Measurements from ENCODE around the gene CPLX1. TPM values are rescaled to one million over a fixed set of nuclear protein-coding genes. Genes with fewer than 3 reads are reported as not detected.
"Not testable (repeated sequence)": the region's sequence is repeated elsewhere in the genome, so short reads cannot be mapped to it uniquely, and the experiment has no call there.

Gene CPLX1
- total RNA-seq, 2 donors from 2014 or later, result 3.1 to 3.7 TPM

DNA sequence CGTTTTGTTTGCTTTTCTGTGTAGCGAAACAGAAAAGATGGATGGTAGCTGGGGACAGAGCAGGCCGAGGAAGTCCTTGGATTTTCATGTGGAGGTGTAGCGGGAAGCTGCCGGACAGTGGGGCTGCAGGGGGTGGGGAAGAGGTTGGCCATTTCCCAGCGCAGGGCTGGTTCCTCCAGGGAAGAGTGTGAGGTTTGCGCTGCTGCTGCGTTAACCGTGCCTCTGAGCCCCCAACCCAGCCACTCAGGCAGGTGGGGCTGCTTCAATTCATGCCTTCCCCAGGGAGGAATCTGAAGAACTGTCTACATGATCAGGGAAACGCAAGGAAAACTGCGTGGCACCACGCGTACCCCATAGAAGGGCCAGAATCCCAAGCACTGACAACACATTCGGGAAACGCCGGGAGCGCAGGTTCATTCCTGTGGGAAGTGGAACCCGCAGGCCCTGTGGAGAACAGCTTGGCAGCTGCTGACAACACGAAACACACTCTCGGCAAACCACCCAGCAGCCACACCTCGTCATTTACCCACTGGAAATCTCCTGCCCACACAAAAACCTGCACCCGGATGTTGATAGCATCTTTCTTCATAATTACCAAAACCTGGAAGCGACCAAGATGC is 62.6 kb downstream of the CPLX1 start:
- peak; percentile 20 for ATAC-seq
- no peak for DNase-seq
- Mint-ChIP-seq H3K27ac (peak overlapping the region; percentile 86), H3K36me3 (ENCODE audit: low read depth) (peaks cover 4% of the 10 kb centered on the region), H3K4me1 (peaks cover 35% of the 10 kb centered on the region), H3K27me3 (no peaks in the 10 kb centered on the region), H3K4me3 (peak overlapping the region; percentile 41)
- no peaks in the 10 kb centered on the region for H3K9me3 ChIP-seq (ENCODE audit: control insufficient read depth, low read length, poor library complexity, severe bottlenecking)

DNA sequence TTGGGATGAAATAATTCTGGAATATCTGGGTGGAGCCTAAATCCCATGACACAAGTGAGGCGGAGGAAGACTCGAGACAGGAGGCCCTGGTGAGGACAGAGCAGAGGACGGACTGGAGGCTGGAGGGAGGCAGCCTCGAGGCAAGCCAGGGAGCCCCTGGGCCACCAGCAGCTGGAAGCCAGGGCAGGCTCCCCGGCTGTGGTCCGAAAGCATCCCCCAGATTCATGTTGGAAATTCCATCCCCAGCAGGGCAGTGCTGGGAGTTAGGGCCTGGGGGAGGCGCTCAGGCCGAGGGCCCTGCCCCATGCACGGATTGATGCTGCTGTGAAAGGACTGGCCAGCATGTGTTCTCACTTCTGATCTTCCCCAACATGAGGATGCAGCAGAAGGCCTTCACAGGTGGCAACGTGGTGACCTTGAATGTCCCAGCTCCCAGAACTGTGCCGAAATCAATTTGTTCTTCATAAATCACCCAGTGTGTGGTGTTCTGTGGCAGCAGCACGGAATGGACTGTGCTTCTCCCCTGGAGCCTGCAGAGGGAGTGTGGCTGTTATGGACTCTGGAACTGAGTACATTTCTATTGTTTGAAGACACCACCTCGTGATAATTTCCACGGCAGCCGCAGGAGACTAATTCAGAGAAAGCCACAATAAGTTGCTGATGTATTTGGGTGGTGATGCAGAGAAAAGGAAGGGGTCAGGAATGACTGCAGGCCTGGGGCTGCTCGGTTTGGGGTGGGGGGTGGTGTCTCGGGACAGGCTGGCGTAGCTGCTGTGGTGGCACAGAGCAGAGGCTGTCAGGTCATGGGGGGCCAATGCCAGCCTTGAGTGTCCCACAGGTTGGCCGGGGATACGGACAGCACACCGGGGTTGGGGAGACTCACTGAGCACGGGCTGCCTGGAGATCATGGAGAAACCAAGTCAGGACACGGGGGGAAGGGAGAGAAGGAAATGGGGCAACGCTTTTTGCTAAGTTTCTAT is 63.4 kb downstream of the CPLX1 start:
- Mint-ChIP-seq H3K36me3 (ENCODE audit: low read depth) (peaks cover 4% of the 10 kb centered on the region), H3K27ac (peak overlapping the region; percentile 86)
- ATAC-seq, result peak; percentile 45

DNA sequence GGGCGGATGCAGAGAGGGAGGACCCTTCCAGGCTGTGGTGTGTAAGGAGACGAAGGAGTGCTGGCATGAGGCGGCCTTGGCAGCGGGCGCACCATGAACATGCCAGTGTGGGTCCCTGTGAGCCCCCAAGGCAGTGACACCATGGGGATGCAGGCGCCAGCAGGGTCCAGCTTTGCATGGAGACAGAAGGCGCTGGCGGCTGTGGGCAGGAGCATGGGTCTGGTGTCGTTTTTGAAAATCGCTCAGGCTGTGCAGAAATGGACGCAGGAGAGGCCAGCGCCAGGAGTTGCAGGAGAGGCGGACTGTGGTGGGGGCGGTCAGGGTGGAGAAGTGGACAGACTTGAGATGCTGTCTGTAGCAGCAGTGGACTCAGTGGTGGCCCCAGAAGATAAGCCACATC is 64.2 kb downstream of the CPLX1 start:
- ATAC-seq, result no peak
- H3K4me3 Mint-ChIP-seq, result no peak overlapping the region
- H3K27me3 Mint-ChIP-seq, result no peaks in the 10 kb centered on the region
- DNase-seq, result no peak
- peaks cover 35% of the 10 kb centered on the region for H3K4me1 Mint-ChIP-seq
- H3K9me3 ChIP-seq (ENCODE audit: control insufficient read depth, low read length, poor library complexity, severe bottlenecking), result no peaks in the 10 kb centered on the region
- peaks cover 4% of the 10 kb centered on the region for H3K36me3 Mint-ChIP-seq (ENCODE audit: low read depth)
- H3K27ac Mint-ChIP-seq, result peak overlapping the region; percentile 86

More for the DNA sequence above, 63.4 kb downstream of the CPLX1 start:
- no peak for DNase-seq
- H3K27me3 Mint-ChIP-seq, result no peaks in the 10 kb centered on the region
- peak overlapping the region; percentile 41 for H3K4me3 Mint-ChIP-seq
- peaks cover 35% of the 10 kb centered on the region for H3K4me1 Mint-ChIP-seq
- H3K9me3 ChIP-seq (ENCODE audit: control insufficient read depth, low read length, poor library complexity, severe bottlenecking), result no peaks in the 10 kb centered on the region

DNA sequence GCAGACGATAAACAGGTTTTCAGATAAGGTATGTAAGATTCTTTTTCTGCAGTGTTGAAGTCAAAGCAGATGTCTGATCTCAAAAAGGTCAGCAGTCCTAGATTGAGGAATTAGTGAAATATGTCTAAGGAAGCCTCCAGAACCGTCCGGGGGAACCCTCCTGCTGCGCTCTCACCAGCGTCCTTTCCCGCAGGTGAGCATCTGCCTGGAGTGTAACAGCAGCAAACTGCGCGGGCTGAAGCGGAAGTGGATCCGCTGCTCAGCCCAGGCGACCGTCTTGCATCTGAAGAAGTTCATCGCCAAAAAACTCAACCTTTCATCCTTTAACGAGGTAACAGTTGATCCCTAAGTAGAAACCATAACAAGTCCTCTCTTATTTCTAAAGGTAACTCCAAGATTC is 64.8 kb downstream of the CPLX1 start:
- H3K4me1 Mint-ChIP-seq, result peaks cover 32% of the 10 kb centered on the region
- peaks cover 4% of the 10 kb centered on the region for H3K36me3 Mint-ChIP-seq (ENCODE audit: low read depth)
- H3K4me3 Mint-ChIP-seq, result peak overlapping the region; percentile 28
- peak overlapping the region; percentile 86 for H3K27ac Mint-ChIP-seq
- H3K9me3 ChIP-seq (ENCODE audit: control insufficient read depth, low read length, poor library complexity, severe bottlenecking), result no peaks in the 10 kb centered on the region
- no peak for DNase-seq
- no peak for ATAC-seq
- H3K27me3 Mint-ChIP-seq, result no peaks in the 10 kb centered on the region

DNA sequence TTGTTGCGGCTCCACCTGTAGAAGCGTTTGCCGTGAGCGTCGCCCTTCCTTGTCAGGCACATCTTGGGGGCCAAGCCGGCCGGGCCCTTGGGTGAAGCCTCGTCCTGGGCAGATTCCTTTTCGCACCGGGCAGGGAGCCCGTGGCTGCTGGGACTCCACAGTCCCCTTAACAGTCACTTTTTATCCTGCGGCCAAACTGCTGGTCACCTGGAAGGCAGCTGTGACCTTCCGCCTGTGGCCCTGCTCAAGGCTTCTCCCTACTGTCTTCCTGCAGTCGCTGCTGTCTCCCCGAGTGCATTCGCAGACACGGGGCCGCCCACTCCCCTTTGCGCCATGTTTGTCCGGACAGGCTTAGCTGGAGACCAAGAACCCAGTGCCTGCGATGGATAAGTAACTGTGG is 65.3 kb downstream of the CPLX1 start:
- Mint-ChIP-seq H3K4me3 (no peak overlapping the region), H3K36me3 (ENCODE audit: low read depth) (peaks cover 4% of the 10 kb centered on the region), H3K27ac (peak overlapping the region; percentile 82), H3K27me3 (no peaks in the 10 kb centered on the region), H3K4me1 (peaks cover 32% of the 10 kb centered on the region)
- DNase-seq (no peak), ATAC-seq (no peak)
- H3K9me3 ChIP-seq (ENCODE audit: control insufficient read depth, low read length, poor library complexity, severe bottlenecking), result no peaks in the 10 kb centered on the region

DNA sequence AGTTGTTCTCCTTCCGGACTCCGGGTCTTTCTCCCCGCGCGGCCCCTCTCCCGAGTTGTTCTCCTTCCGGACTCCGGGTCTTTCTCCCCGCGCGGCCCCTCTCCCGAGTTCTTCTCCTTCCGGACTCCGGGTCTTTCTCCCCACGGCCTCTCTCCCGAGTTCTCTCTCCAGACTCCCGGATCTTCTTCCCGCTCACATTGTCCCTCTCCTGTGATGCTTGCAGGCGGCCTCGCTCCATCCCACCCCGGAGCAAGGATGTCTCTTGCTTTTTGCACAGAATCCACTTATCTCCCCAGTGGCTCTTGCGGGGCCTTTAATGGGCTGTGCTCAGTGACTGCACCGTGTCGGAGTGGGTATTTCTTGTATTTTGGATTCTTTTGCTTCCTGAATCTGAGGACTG is 66.1 kb downstream of the CPLX1 start:
- Mint-ChIP-seq H3K4me1 (peaks cover 35% of the 10 kb centered on the region), H3K27ac (peak overlapping the region; percentile 82)
- not testable (repeated sequence) for H3K36me3 Mint-ChIP-seq (ENCODE audit: low read depth); DNase-seq; H3K9me3 ChIP-seq (ENCODE audit: control insufficient read depth, low read length, poor library complexity, severe bottlenecking); ATAC-seq; H3K4me3 Mint-ChIP-seq; H3K27me3 Mint-ChIP-seq

DNA sequence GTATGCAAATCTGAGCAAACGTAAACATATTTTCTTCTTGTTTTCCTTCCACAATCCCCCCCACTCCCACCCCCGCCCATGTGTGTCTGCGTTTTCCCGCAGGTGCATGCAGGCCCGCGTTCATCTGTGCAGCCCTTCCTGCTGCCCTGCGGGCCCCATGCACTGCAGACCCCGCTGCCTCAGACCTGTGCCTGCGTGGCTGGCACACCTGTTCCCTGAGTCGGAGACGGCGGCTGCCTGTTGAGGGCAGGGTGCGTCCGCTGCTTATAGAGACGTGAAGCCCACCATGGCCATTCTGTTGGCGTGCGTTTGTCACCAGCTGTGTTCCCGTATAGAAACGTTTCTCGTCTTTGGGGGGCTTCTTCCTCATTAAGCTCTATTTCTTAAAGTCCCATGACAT is 68.8 kb downstream of the CPLX1 start:
- Mint-ChIP-seq H3K4me3 (no peak overlapping the region), H3K27me3 (no peaks in the 10 kb centered on the region), H3K4me1 (peaks cover 26% of the 10 kb centered on the region), H3K27ac (peak overlapping the region; percentile 72), H3K36me3 (ENCODE audit: low read depth) (peaks cover 5% of the 10 kb centered on the region)
- DNase-seq, result no peak
- ATAC-seq, result no peak
- H3K9me3 ChIP-seq (ENCODE audit: control insufficient read depth, low read length, poor library complexity, severe bottlenecking), result no peaks in the 10 kb centered on the region

DNA sequence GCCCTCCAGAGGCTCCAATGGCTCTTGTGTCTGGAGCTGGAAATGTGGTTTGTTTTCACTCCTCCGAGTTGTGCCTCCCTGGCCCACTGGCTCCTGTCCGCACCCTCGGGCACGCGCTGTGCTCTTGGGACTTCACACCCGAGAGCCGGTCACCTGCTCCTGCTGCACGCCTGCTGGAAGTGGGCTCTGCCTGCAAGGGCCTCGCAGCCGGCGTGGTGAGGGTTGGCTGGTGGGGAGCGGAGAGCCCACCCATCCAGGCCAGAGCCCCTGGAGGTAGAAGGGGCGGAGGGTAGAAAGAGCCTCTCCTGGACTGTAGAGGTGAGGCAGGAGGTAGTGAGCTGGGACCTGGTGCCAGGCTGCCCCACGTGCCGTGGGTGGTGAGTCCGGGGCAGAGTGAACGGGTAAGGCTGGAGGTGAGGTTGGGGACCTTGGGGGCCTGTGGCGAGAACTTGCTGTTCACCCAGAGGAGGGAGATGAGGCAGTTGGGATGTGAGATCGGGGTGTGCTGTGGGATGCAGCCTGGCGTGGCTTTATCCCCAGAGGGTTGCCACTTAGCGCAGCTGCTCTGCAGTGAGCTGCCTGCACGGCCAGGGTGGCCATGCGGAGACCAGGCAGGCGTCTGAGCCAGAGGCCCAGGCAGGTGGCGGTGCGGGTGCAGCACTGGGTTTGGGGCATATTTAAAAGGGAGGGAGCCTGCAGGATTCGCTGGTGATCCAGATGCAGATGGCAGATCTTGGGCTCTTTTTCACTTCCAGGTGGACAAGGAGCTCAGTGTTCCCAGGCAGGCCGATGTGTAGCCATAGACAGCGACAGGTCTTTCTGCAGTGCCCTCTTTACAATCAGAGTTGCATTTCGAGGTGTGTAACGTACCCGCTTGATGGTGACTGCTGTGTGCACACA is 71.5 kb downstream of the CPLX1 start:
- H3K4me1 Mint-ChIP-seq, result peaks cover 10% of the 10 kb centered on the region
- no peaks in the 10 kb centered on the region for H3K9me3 ChIP-seq (ENCODE audit: control insufficient read depth, low read length, poor library complexity, severe bottlenecking)
- no peaks in the 10 kb centered on the region for H3K27me3 Mint-ChIP-seq
- no peak for ATAC-seq
- peaks cover 2% of the 10 kb centered on the region for H3K36me3 Mint-ChIP-seq (ENCODE audit: low read depth)
- H3K27ac Mint-ChIP-seq, result no peak overlapping the region
- no peak overlapping the region for H3K4me3 Mint-ChIP-seq
- no peak for DNase-seq

DNA sequence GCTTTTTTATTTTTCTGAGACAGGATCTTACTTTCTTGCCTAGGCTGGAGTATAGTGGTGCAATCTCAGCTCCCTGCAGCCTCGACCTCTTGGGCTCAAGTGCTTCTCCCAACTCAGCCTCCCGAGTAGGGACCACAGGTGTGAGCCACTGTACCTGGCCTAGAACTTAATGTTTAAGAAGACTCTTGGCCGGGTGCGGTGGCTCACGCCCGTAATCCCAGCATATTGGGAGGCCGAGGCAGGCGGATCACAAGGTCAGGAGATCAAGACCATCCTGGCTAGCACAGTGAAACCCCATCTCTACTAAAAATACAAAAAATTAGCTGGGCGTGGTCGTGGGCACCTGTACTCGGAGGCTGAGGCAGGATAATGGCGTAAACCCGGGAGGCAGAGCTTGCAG is 72.7 kb downstream of the CPLX1 start:
- not testable (repeated sequence) for H3K36me3 Mint-ChIP-seq (ENCODE audit: low read depth); ATAC-seq

DNA sequence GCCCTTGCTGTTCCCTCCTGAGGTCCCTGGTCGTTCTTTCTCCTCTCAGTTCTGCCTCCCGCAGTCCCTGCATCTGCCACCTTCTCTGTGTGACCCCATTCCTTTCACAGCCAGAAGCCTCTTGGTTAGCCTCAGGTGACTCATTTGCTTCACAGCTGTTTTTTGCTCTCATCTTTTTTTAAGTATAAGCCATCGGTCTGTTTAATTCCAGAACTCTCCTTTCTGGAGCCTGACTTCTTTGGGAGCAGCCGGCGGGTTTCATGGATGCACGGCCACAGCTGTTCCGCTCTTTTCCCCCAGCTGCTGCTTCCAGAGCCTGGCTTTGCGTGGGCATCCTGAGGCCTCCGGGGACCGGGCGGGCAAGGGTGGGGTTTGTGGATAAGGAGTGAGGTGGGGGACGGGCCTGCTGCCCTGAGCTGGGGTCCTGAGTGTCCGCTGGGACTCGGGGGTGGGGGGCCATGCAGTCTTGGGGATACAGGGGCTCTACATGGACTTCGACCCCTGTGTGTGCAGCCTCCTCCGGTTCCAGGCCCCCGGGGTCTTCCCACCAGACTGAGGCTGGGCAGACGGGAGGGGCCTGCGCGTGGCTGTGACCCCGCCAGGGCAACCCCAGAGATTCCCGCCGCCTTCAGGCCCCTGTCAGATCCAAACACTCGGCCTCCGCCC is 73.6 kb downstream of the CPLX1 start:
- ATAC-seq (no peak), DNase-seq (no peak)
- Mint-ChIP-seq H3K27ac (no peak overlapping the region), H3K4me3 (no peak overlapping the region), H3K4me1 (peaks cover 10% of the 10 kb centered on the region), H3K36me3 (ENCODE audit: low read depth) (peaks cover 2% of the 10 kb centered on the region), H3K27me3 (no peaks in the 10 kb centered on the region)
- no peaks in the 10 kb centered on the region for H3K9me3 ChIP-seq (ENCODE audit: control insufficient read depth, low read length, poor library complexity, severe bottlenecking)

More for the DNA sequence above, 72.7 kb downstream of the CPLX1 start:
- H3K27me3 Mint-ChIP-seq; H3K9me3 ChIP-seq (ENCODE audit: control insufficient read depth, low read length, poor library complexity, severe bottlenecking); H3K4me3 Mint-ChIP-seq; H3K27ac Mint-ChIP-seq; DNase-seq: not testable (repeated sequence)
- peaks cover 10% of the 10 kb centered on the region for H3K4me1 Mint-ChIP-seq

DNA sequence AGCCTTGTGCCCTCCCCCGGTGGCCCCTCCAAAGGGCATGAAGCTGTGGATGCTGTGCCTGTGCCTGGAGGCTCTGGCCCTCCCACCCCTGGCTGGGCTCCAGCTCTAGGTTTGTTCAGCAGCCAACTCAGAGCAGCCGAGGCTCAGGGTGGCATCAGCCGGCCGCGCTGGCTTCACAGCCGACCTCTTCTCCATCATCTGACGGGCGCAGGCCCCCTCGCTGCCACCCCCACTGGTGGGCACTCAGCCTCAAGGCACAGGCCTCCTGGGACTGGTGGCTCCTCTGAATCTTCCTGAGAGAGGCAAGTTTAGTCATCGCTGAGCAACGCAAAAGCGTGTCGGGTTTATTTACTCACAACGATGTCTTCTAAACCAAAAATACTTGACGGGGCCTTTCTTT is 74.3 kb downstream of the CPLX1 start:
- DNase-seq (no peak), ATAC-seq (no peak)
- no peaks in the 10 kb centered on the region for H3K9me3 ChIP-seq (ENCODE audit: control insufficient read depth, low read length, poor library complexity, severe bottlenecking)
- no peaks in the 10 kb centered on the region for H3K27me3 Mint-ChIP-seq
- H3K4me1 Mint-ChIP-seq, result peaks cover 10% of the 10 kb centered on the region
- no peak overlapping the region for H3K27ac Mint-ChIP-seq
- no peak overlapping the region for H3K4me3 Mint-ChIP-seq
- H3K36me3 Mint-ChIP-seq (ENCODE audit: low read depth), result peaks cover 2% of the 10 kb centered on the region

DNA sequence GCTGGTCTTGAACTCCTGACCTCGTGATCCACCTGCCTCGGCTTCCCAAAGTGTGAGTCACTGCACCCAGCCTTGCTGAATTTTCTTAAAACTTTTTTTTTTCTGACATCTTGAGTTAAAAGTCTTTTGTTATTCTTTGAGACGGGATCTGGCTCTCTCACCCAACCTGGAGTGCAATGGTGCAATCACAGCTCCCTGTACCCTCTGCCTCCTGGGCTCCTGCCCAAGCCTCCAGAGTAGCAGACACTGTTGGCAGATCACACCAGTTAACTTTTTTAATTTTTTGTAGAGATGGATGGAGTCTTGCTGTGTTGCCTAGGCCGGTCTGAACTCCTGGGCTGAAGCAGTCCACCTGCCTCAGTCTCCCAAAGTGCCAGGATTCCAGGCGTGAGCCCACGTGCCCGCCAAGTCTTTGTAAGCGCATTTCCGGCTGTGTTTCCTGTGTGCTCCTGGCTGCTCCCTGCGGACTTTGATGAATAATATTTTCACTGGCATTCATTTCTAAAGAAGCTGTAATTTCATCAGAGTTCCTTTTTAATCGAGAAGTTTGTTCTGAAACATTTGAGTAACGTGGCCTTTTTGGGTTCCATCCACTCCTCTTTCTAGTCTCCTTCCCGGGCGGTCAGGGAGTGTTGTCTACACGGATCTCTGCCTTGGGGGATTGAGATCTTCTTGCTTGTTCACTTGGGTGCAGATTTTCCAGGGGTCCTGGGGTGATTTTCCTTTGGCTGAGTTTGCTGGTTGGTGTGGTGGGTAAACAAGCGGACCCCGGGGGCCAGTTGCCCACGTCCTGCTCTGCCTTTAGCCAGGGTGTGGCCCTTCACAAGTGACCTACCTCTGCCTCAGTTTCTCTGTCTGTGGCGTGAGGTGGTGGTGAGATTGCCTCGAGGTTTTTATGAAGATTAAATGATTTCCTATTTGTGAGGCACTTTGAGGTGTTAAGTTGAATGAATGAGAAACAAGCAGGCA is 75.9 kb downstream of the CPLX1 start:
- Mint-ChIP-seq H3K4me1 (peaks cover 8% of the 10 kb centered on the region), H3K27me3 (no peaks in the 10 kb centered on the region), H3K36me3 (ENCODE audit: low read depth) (peaks cover 2% of the 10 kb centered on the region), H3K4me3 (no peak overlapping the region), H3K27ac (peak overlapping the region; percentile 21)
- H3K9me3 ChIP-seq (ENCODE audit: control insufficient read depth, low read length, poor library complexity, severe bottlenecking), result no peaks in the 10 kb centered on the region
- no peak for DNase-seq
- ATAC-seq, result no peak

All from T-helper 17 cell (primary cell).